Heart left ventricle (tissue), 13 donors: ENCODE measurements around the gene CHST5.

ENCODE experiments used
- POLR2A ChIP-seq, 2 donors: fragments of 450-650 bp; IDR thresholded peaks; one replicate each; pipeline ENCODE4 v1.6.1; 2017; ENCODE audit warnings: antibody characterized with exemption in 2 of 2, mild to moderate bottlenecking in 2 of 2, moderate library complexity in 2 of 2
- TF ChIP-seq, protein P1 (sequence below), 12 donors: fragments of 200-600 bp; sonication (generic) in 4 of 12; IDR thresholded peaks; one replicate each; pipeline versions ENCODE4 v1.5.0 to v1.8.0; 2018 to 2022; ENCODE audit warnings: antibody characterized with exemption in 12 of 12, mild to moderate bottlenecking in 5 of 12
- donor health status: ischemic (EF 13 %, LVEDD 7.1; RV severe dilation, severe dysfunction).
- donor health status: DM: no; HTN: yes; CAD: no.
- donor health status: DM: no; HTN: no; CAD: no.
- donor health status: ischemic (EF 25% LVEDD 6.9; RV normal size, moderate dysfunction).
- donor health status: ischemic (EF 25% LVEDD 5.7; RV mildly dilated, moderate dysfunction).
- donor health status: ischemic (EF 35%, LVEDD 5.7; RV mildly dilated, moderate dysfunction).
- donor health status: nonischemic (EF 11% LVEDD 7.7; RV severe dilation, severe dysfunction).
- donor health status: DM: yes; HTN: yes; CAD: no.
- donor health status: PGD.
- donor health status: ischemic (EF 29% LVEDD 5.4; RV normal size, mild dysfunction).
- donor health status: nonischemic (EF 23%, LVEDD 6.1; RV moderate dilation, normal function).

DNA sequence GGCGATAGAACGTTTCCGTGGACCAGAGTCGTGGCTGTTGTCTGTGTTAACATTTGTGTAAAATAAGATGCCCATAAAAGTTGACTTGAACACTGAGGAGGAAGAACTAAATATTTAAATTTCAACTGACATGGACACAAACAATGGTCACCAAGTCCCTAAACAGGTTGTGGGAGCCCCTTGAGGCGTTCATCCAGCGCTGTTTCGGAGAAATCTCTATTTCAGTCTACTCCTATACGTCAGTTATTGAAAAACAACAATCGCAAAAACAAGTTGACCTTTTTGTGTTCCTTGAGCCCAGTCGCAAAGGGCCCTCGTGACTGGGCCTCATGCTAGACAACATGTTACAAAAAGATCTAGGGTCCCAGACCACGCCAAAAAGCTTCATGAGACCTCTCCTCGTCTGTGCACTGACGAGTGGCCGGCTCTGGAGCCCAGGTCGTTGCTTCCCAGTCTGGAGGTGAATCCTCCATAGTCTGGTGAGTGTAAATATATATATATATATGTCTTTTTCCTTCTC, 20.6 kb upstream of the CHST5 start:
- TF ChIP-seq, protein P1, sequence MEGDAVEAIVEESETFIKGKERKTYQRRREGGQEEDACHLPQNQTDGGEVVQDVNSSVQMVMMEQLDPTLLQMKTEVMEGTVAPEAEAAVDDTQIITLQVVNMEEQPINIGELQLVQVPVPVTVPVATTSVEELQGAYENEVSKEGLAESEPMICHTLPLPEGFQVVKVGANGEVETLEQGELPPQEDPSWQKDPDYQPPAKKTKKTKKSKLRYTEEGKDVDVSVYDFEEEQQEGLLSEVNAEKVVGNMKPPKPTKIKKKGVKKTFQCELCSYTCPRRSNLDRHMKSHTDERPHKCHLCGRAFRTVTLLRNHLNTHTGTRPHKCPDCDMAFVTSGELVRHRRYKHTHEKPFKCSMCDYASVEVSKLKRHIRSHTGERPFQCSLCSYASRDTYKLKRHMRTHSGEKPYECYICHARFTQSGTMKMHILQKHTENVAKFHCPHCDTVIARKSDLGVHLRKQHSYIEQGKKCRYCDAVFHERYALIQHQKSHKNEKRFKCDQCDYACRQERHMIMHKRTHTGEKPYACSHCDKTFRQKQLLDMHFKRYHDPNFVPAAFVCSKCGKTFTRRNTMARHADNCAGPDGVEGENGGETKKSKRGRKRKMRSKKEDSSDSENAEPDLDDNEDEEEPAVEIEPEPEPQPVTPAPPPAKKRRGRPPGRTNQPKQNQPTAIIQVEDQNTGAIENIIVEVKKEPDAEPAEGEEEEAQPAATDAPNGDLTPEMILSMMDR (IDR thresholded peaks at IDR 0.05) = no peak
- no peak for TF ChIP-seq POLR2A (IDR thresholded peaks at IDR 0.05)
